GM12892 (cell line): ENCODE measurements around the gene MT1E.

ENCODE experiments used
- DNase-seq: peaks from one replicate; pipeline ENCODE4 v3.0.0; 2011; ENCODE audit not compliant: insufficient read length
- FAIRE-seq: peaks from 2 replicates; lab custom pipeline; 2011; peaks lifted over from hg19 to GRCh38; lab: Jason Lieb, UNC
- POLR2A ChIP-seq: IDR thresholded peaks from 2 replicates; pipeline ENCODE4 v1.6.1; 2011; ENCODE audit warnings: low read depth, low read length, control low read depth
- POLR2AphosphoS5 ChIP-seq: IDR thresholded peaks from 2 replicates; pipeline ENCODE4 v1.6.1; 2011; ENCODE audit warnings: low read depth, low read length, control low read depth
- TAF1 ChIP-seq: IDR thresholded peaks from 2 replicates; pipeline ENCODE4 v1.6.1; 2011; ENCODE audit warnings: low read depth, mild to moderate bottlenecking, control low read depth, low read length, borderline replicate concordance

Gene MT1E

DNA sequence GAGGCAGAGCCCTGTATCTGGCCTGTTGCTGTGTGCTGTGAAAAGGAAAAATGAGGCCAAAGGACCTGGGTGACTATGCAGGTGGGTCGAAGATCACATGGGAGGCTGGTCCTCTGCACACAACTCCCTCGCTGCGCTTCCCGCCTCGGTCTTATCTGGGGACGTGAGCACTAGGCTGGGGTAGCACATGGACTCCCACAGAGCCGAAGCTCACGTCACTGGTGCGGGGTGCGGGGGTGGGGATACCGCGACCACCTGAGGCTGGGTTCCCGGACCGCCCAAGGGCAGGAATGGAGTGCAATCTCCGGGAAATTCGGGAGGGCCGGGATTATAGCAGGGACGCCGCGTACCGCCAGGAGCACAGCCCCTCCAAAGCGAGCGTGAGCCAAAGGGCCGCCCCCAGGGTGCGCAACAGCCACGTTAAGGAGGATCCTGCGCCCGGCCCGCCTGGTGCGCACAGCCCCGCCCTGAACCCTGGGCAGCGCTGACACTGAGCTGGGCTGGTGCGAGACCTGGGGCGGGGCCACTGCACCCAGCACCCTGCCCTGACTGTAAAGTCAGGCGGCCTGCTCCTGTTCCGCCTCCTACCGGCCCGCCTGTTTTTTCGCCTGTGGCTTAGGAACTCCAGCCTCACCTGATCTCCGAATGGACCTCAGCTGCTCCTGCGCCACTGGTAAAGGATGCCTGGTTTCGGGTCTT is 17.6 kb downstream of the MT1E start:
- no peak for FAIRE-seq
- DNase-seq, result no peak
- TF ChIP-seq TAF1 (no peak), POLR2AphosphoS5 (no peak), POLR2A (no peak)

DNA sequence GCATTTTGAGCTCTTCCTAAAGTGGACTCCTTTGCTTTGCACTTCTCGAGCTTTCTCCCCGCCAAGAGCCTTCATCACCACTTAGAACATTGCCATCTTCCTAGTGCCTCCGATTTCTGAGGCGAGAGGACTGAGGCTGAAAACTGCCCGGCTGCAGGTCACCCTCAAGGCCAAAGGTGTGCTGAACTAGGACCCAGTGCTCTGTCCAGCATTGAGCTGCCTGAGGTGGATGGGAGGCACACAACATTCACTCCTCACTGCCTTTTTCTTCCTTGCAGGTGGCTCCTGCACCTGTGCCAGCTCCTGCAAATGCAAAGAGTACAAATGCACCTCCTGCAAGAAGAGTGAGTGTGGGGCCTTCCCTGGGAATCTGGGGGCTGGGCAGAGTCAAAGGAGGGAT is 18.3 kb downstream of the MT1E start:
- FAIRE-seq (no peak), DNase-seq (no peak)
- TF ChIP-seq POLR2A (no peak), POLR2AphosphoS5 (no peak), TAF1 (no peak)

GRCh38 chr16:56645311-56645710 is 19.7 kb downstream of the MT1E start:
- TF ChIP-seq POLR2A, result no peak
- TF ChIP-seq TAF1, result no peak
- TF ChIP-seq POLR2AphosphoS5, result no peak
- DNase-seq (no peak), FAIRE-seq (no peak)

DNA sequence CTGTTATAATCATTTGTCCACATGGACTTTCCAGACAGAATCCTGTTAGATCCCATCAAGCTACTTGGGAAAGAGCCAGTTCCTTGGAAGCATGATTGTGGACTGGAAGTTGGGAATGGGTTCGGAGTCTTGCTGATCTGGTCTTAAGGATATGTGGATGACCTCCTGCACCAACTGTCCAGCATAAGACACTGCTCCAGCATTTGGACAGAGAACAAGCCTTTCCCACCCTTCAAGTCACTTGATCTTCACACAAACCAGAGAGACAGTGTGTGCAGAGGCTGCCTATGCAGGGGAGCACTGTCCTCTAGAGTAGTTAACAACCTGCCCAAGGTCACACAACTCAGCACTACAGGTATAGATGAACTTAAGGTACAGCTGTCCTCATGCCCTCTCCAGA is 20.3 kb downstream of the MT1E start:
- DNase-seq (no peak), FAIRE-seq (no peak)
- TF ChIP-seq TAF1 (no peak), POLR2A (no peak), POLR2AphosphoS5 (no peak)

GRCh38 chr16:56647641-56648431 is 22.3 kb downstream of the MT1E start:
- FAIRE-seq (no peak), DNase-seq (no peak)
- no peak for TF ChIP-seq TAF1
- no peak for TF ChIP-seq POLR2A
- TF ChIP-seq POLR2AphosphoS5, result no peak

- no peak for FAIRE-seq
- no peak for DNase-seq
- TF ChIP-seq POLR2A, result no peak
- TF ChIP-seq TAF1, result no peak
- TF ChIP-seq POLR2AphosphoS5, result no peak
Observed at GRCh38 chr16:56649271-56649670, 23.7 kb downstream of the MT1E start.

GRCh38 chr16:56649820-56650219 is 24.2 kb downstream of the MT1E start:
- TF ChIP-seq POLR2AphosphoS5 (no peak), TAF1 (no peak), POLR2A (no peak)
- no peak for FAIRE-seq
- DNase-seq, result no peak

GRCh38 chr16:56651586-56651985 is 26.0 kb downstream of the MT1E start, which contains the start of gene MT1B:
Gene MT1B (plus strand): TSS chr16:56651886. CDS start chr16:56651954, 68 bp downstream.
- DNase-seq (no peak), FAIRE-seq (no peak)
- TF ChIP-seq TAF1 (no peak), POLR2AphosphoS5 (no peak), POLR2A (no peak)

GRCh38 chr16:56652600-56652999 is 27.0 kb downstream of the MT1E start:
- DNase-seq (no peak), FAIRE-seq (no peak)
- TF ChIP-seq TAF1 (no peak), POLR2A (no peak), POLR2AphosphoS5 (no peak)

DNA sequence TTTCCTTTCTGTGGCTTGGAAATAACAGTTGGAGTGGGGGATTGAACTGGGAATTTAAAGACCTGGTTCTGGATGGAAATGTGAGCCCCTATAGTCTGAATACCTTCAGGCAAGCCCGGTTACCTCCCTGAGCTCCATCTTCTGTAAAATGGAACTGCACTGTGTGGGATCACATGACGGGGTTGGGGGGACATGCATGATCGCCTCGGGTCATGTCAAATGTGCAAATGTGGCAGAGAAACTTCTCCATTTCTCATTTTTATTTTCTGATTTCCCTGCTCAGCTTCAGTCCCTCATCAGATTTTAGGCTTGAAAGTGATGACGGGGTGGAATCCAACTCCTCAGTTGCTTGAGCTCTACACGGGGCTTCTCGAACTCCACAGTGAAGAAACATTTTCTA is 27.6 kb downstream of the MT1E start:
- TF ChIP-seq POLR2AphosphoS5 (no peak), POLR2A (no peak), TAF1 (no peak)
- FAIRE-seq (no peak), DNase-seq (no peak)

DNA sequence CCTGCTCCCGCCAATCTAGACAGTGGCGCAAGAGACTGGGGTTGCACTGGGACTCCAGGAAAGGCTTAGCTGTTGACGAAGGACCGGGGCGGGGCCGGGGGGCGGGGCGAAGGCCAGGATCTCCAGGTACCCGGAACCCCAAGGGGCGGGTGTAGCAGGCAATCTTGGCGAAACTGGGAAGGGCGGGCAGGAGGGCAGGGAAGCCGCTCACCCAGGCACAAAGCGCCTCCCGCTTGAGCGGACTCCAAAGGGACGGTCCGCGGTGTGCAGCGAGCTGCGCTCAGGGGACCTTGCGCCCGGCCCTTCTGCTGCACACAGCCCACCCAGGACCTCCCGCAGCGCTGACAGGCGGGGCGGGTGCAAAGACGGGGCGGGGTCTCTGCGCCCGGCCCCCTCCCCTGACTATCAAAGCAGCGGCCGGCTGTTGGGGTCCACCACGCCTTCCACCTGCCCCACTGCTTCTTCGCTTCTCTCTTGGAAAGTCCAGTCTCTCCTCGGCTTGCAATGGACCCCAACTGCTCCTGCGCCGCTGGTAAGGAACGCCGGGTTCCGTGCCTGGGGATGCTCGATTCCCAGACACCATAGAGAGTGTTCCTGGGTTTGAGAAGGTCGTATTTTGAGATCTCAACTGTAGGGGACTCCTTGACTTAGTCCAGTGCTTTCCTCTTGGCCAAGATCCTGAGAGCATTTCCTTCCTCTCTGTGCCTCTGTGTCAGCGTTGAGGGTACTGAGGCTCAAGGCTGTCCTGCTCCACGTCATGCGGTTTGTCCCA is 32.2 kb downstream of the MT1E start, which contains the start of gene MT1F:
Gene MT1F (plus strand): TSS at position 405 of the 772 bp plus-strand sequence. CDS start 100 bp downstream, at position 505.
- FAIRE-seq, result no peak
- TF ChIP-seq POLR2A (no peak), POLR2AphosphoS5 (no peak), TAF1 (no peak)
- no peak for DNase-seq
